Inflammatory macrophage treated with lipopolysaccharide for 1 hour (primary cell): ENCODE measurements around the gene NUTM1.
"Not testable (repeated sequence)": the region's sequence is repeated elsewhere in the genome, so short reads cannot be mapped to it uniquely, and the experiment has no call there.

Experiments
- DNase-seq, 2 donors: peaks; one replicate each; pipeline ENCODE4 v3.0.0-alpha.2; 2020 to 2022

NUTM1 gene

DNA sequence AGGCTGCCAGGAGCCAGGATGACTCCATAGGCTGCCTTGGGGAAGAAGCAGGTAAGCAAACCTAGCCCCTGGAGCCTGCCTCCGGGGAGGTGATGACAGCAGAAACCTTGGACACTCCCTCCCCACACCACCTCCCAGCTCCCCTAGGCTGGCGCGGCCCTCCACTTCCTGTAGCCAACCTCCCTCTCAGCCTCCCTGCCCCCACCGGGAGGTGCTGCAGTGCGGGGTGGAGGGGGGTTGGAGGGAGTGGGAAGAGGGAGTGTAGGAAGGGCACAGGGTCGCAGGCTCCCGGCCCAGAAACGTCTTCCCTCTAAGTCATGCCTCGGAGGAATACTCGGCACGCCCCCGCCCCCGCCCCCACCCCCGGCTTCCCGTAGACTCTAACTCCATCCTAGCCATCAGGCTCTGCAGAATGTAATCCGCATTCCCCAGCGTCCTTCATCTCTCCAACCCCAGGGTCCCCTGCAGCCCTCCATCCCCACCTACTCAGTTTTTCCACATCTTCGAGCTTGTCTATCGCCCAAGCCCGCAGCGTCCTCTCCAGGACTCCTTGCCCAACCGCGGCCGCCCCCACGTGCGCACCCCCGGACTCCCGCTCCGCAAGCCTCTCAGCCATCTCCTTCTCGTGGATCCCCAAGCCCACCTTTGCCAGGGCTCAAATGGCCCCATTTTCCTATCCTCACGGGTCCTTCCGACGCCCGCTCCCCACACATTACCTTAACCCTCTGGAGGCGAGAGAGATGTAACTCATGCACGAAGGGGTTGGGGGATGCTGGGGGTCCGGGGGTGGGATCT lies 23.4 kb downstream of the NUTM1 start:
- peak; percentile 13 to 15 for DNase-seq

DNA sequence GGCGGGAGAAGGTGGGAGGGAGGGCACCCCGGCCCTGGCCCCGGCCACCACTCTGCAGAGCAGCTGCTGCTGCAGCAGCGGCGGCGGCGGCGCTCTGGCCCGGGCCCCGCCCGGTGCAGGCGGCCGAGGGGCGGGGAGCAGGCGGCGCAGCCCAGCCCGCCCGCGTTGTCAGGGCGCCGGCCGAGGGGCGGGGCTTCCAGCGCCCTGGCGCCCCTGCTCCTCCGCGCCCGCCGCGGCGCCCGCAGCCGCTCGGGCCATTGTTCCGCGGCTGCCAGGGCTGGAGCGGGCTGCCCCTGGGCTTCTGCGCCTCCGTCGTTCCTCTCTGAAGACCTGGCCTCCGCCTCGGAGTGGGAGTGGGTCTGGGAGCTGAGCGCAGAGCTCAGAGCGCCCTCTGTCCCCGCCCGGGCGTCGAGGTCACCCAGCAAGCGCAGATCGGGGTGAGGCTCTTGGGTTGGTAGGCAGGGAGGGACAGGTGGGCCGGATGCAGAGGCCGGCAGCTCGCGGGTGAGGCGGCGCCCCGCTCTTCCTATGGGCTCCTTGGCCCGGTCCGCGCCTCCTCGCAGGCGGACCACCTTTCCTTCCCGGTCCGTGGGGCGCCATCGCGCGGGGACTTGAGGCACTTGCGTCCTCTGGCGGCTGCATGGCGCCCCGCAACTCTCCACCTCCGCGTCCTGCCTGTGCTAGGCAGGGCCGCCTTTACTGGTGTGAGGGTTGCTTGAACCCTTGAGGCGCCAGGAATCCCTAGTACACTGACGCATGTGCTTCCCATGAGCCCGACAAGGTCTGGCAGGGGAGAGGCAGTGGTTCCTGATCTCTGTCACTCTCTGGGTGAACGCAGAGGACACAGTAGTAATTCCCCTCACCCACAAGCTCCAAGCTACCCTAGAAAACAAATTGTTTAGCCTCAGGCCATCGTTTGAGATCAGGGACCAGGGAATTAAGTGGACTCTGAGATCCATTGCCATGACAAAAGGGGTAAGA lies 24.3 kb downstream of the NUTM1 start, which contains the start of gene LPCAT4:
Gene LPCAT4, minus strand, starts transcription at position 96 of the 981 bp plus-strand sequence. CDS start 96 bp downstream, outside the sequence.
- peak; percentile 78 to 86 for DNase-seq

DNA sequence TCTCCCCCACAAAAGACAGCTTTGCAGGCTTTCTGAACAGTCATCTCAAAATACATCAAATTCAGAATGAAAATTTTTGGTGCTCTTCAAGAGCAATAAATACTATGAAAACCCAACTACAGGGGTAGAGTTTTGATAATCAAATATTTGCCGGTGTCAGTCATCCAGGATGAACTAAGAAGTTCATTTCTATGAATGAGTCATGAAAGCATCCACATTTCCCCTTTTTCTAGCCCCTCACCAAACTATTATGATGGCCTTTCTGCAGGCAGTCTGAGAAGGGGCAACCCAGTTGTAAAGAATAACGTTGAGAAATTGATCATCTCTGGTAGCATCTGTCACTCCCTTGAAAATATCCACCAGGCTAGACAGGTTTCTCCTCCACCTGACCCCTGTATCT lies 27.0 kb downstream of the NUTM1 start:
- DNase-seq, result no peak

DNA sequence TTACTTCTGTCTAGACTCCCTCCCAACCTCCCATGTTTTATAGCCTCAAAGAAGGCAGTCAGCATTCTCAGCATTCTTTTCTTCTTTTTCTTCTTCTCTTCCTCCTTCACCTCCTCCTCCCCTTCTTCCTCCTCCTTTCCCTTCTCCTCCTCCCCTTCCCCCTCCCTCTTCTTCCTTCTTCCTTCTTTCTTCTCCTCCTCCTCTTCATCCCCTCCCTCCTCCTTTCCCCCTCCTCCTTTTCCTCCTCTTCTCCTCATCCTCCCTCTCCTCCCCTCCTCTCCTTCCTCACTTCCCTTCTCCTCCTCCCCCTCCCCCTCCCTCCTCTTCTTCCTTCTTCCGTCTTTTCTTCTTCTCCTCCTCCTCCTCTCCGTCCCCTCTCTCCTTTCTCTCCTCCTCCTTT lies 27.5 kb downstream of the NUTM1 start:
- no peak for DNase-seq

DNA sequence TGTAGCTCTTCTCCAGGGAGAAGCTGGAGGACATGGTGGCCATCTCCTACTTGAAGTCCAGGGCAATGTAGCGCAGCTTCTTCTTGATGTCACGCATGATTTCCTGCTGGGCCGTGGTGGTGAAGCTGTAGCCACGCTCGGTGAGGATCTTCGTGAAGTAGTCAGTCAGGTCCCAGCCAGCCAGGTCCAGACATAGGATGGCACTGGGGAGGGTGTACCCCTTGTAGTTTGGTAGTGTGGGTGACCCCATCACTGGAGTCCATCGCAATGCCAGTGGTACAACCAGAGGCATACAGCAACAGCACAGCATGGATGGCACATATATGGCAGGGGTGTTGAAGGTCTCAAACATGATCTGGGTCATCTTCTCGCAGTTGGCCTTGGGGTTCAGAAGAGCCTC lies 30.8 kb downstream of the NUTM1 start:
- DNase-seq, result no peak

DNA sequence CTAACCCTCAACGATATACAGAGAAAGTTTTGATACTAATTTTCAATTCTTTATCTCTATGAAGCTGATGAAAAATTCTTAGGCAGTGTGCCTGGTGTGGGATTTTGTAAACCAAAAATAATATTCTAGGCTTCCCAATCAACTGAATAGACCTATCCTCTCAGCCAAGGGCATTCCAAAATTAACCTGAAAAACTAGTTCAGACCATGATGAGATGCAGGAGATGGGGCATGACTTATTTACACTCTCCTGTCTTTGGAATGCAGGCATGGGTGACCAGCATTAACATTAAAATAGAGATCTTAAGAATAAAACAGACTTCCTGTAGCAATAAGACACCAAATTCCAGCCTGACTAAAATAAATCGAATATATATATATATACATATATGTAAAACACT lies 31.7 kb downstream of the NUTM1 start:
- no peak for DNase-seq

DNA sequence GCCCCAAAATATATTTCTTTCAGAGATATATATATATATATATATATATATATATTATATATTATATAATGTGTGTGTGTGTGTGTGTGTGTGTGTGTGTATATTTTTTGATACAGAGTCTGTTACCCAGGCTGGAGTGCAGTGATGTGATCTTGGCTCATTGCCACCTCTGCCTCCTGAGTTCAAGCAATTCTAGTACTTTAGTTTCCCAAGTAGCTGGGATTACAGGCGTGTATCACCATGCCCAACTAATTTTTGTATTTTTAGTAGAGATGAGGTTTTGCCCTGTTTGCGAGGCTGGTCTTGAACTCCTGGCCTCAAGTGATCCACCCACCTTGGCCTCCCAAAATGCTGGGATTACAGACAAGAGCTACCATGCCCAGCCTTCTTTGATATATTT lies 32.4 kb downstream of the NUTM1 start:
- DNase-seq, result not testable (repeated sequence)

DNA sequence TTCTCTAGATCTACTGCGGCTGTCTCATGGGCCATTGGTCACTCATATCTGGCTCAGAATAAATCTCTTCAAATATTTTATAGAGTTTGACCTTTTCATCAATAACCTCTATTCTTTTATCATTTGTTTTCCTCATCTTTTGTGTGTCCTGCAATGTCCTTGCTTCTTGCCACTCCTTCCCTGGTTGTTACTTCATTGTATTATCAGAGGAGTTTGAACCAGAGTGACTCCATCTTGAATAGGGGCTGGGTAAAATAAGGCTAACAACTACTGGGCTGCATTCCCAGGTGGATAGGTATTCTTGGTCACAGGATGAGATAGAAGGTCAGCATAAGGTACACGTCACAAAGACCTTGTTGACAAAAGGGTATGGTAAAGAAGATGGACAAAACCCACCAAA lies 33.7 kb downstream of the NUTM1 start:
- DNase-seq, result no peak

DNA sequence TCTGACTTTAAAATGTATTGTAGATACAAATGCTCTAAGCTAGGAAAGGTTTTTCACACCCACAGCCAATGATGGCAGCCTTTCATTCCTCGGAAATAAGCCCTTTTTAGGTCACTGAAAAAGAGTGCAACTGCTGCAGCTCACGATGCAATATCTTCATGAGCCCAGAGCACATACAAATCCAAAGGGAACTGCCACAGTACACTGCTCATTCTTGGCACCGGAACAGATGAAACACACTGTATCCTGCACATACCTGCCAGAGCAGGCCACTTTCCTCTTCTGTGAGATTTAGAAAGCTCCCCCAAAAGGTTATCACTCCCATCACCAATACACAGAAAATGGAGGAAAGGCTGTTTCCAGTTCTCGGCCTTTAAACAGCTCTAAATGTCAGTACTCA lies 37.4 kb downstream of the NUTM1 start:
- not testable (repeated sequence) for DNase-seq

DNA sequence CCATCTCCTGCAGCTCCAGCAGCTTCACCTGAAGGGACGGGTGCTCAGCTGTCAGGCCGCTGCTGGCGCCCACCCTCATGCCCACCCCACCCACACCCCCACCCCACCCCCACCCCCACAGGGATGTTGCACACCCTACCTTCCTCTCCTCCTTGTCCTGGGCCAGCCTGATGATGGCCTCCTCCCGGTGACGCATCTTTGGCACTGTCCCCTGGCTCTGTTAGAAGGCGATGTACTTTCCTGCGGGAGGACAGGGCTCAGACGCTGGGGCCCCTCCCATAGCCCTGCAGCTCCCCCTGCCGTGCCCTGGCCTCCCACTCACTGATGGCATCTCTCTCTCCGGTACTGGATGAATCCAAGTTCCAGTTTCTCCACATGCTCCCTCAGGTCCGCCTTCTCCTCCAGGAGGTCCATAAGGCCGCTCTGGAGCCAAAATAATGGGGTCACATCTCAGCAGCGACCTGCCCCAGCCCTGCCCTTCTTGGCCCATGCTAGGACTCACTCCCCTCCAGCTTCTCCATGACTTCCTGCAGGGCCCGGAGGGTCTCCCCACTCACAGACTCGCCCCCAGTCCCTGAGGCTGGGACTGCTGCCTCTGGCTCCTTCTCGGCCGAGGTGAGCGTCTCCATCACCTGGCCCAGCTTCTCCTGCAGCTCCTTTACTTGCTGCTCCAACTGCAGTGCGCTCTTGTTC lies 38.9 kb downstream of the NUTM1 start:
- DNase-seq, result not testable (repeated sequence)

DNA sequence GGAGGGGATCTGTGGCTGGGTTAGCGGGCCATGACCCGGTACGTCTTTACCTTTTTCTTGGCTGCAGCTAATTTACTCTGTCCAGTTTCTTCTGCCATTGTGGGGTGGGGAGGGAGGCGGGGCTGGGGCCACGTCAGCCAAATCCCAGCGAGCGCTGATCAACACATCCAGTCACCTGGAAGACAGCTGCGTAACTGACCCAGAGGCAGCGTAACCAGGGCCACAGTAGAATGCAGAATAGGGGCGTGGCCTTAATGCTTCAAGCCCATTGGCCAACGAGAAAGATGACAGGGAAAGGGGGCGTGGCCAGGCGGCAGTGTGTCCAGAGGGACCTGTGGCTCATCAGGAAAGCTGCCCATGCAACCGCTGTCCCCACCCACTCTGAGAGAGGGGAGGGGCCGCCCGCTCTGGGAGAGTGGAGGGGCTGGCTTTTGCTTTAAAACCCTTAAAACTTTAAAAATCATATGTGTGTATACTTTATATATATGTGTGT lies 46.5 kb downstream of the NUTM1 start:
- not testable (repeated sequence) for DNase-seq

DNA sequence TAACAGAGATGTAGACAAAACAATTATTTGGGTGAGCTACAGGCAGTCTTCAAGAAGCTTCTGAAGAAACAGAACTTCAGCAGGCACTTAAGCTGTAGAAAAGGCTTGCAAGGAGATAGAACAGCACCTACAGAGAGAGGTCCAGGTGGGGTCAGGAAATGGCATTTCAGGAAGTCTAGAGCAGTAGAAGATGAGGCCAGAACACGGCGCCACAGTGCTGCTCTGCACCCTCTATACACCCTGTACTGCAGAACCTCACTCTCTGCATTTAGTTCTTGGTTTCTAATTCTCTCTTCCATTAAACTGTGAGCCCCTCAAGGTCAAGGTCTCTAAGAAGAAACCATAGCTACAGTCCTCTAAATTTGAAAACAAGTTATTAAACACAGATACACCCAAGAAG lies 49.9 kb downstream of the NUTM1 start:
- DNase-seq, result not testable (repeated sequence)

DNA sequence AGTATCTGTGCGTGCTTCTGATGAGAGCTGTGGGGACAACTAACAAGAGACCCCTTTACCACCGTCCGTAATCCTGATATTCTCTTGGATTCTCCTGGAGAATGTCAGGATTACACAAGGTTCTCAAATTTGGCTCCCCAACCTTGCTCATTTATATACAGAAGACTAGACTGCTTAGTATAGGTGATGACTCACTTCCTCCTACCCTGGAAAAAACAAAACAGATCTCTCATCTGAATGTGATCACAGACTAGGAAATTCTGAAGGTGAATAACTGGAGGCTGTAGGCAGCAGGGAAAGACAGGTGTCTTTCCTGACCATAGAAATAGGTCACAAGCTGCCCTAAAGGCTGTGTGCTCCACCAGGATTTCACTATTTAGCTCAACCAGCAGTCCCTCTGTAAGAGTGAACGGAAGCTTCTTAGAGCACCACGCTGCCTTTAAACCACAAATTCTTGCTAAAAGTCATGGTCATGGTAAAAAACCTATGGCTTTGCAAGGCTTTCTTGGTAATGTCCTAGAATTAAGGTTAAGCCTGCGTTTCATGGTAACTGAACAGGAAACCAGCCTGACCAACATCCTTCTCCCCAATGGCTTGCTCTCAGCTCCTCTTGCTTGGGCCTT lies 54.6 kb downstream of the NUTM1 start:
- DNase-seq, result not testable (repeated sequence)

DNA sequence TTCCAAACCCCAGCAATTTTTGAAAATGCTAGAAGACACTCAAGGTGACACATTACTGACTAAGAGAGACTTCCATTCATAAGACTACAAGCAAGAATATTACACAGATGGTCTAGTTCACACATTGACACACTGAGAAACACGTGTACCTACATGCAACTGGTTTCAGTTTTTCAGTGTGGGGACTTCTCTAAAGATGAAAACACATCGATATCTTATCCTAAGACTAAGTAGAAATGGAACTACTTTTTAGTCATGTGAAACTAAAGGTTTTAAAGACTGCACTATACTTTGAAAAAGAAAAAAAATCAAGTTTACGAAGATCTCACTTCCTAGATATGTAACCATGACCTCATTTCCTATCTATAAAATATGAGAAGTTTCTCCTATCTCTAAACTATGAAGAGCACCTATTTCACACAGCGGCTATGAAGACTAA lies 60.1 kb downstream of the NUTM1 start:
- DNase-seq, result not testable (repeated sequence)

DNA sequence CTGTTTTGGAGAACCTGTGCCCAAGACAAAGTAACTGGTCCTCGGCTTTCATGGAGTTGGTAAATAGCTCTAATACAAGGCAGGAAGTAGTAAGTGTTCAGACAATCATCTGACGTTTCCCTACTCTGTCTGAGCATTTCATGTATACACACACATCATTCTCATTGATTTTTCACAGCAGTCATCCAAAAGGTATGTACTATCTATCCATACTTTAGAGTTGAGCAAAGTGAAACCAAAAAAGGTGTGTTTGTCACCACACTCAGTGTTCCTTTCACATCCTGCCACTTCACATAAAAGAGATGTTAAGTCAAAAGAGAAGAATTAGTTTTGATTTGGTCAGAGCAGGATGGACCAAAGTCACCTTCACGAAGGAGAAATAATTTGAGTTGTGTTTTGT lies 60.8 kb downstream of the NUTM1 start:
- not testable (repeated sequence) for DNase-seq
